Trophoblast cell (in vitro differentiated cells and primary cell): ENCODE measurements around the gene HTR6.
A peak's percentile ranks its signal among the peaks of the same experiment; 100 is the strongest.

Source experiments
- DNase-seq, 2 donors: peaks; one replicate each; pipeline ENCODE4 v3.0.0-alpha.2; 2016
- H2AFZ ChIP-seq: 2 replicates; pipeline ENCODE4 v1.6.1; 2013; ENCODE audit warnings: low read length, moderate library complexity, mild to moderate bottlenecking; ENCODE audit not compliant: insufficient read depth, poor library complexity
- H2AK5ac ChIP-seq: 2 replicates; pipeline ENCODE4 v1.6.1; 2013; ENCODE audit warnings: mild to moderate bottlenecking, low read length
- H2BK120ac ChIP-seq: 2 replicates; pipeline ENCODE4 v1.6.1; 2013; ENCODE audit warnings: low read length, mild to moderate bottlenecking, moderate library complexity; ENCODE audit not compliant: insufficient read depth, poor library complexity
- H2BK12ac ChIP-seq: 2 replicates; pipeline ENCODE4 v1.6.1; 2013; ENCODE audit warnings: mild to moderate bottlenecking, low read length, moderate library complexity
- H2BK5ac ChIP-seq: 2 replicates; pipeline ENCODE4 v1.6.1; 2013; ENCODE audit warnings: low read length, low read depth, moderate library complexity, mild to moderate bottlenecking; ENCODE audit not compliant: poor library complexity
- H3K14ac ChIP-seq: 2 replicates; pipeline ENCODE4 v1.6.1; 2013; ENCODE audit warnings: mild to moderate bottlenecking, low read length
- H3K18ac ChIP-seq: 2 replicates; pipeline ENCODE4 v1.6.1; 2013; ENCODE audit warnings: mild to moderate bottlenecking, low read length
- H3K23ac ChIP-seq: 2 replicates; pipeline ENCODE4 v1.6.1; 2013; ENCODE audit warnings: low read length
- H3K27ac ChIP-seq: 2 replicates; pipeline ENCODE4 v1.5.1; 2013; ENCODE audit warnings: low read depth, mild to moderate bottlenecking, inconsistent platforms, low read length, moderate library complexity
- H3K27me3 ChIP-seq: 2 replicates; pipeline ENCODE4 v1.6.1; 2013; ENCODE audit warnings: inconsistent platforms, mild to moderate bottlenecking, low read length, moderate library complexity; ENCODE audit not compliant: insufficient read depth
- H3K36me3 ChIP-seq, 2 experiments: 1 replicate in 1 of 2; 2 replicates in 1 of 2; pipeline ENCODE4 v1.6.1; 2013; ENCODE audit warnings: low read length in 2 of 2, mild to moderate bottlenecking in 2 of 2, moderate library complexity in 1 of 2; ENCODE audit not compliant: insufficient read depth in 2 of 2, control insufficient read depth in 1 of 2
- H3K4ac ChIP-seq: 2 replicates; pipeline ENCODE4 v1.6.1; 2013; ENCODE audit warnings: low read depth, mild to moderate bottlenecking, low read length, moderate library complexity
- H3K4me1 ChIP-seq, 2 experiments: 1 replicate in 1 of 2; 2 replicates in 1 of 2; pipeline ENCODE4 v1.6.1; 2013; ENCODE audit warnings: low read length in 2 of 2, mild to moderate bottlenecking in 2 of 2, moderate library complexity in 1 of 2; ENCODE audit not compliant: insufficient read depth in 2 of 2, control insufficient read depth in 1 of 2
- H3K4me2 ChIP-seq: 2 replicates; pipeline ENCODE4 v1.6.1; 2013; ENCODE audit warnings: inconsistent platforms, mild to moderate bottlenecking, low read length, moderate library complexity
- H3K4me3 ChIP-seq: 2 replicates; pipeline ENCODE4 v1.5.1; 2013; ENCODE audit warnings: mild to moderate bottlenecking, low read depth, low read length, inconsistent platforms
- H3K79me1 ChIP-seq: one replicate; pipeline ENCODE4 v1.6.1; 2013; ENCODE audit warnings: low read length
- H3K79me2 ChIP-seq: 2 replicates; pipeline ENCODE4 v1.6.1; 2013; ENCODE audit warnings: low read length, mild to moderate bottlenecking; ENCODE audit not compliant: control insufficient read depth, insufficient read depth, poor library complexity
- H3K9ac ChIP-seq: 2 replicates; pipeline ENCODE4 v1.6.1; 2013; ENCODE audit warnings: mild to moderate bottlenecking, low read length
- H3K9me3 ChIP-seq: 2 replicates; pipeline ENCODE4 v1.6.1; 2013; ENCODE audit warnings: low read depth, mild to moderate bottlenecking, control low read depth, inconsistent platforms, low read length; ENCODE audit not compliant: insufficient read depth
- H4K12ac ChIP-seq: 2 replicates; pipeline ENCODE4 v1.6.1; 2013; ENCODE audit warnings: low read depth, mild to moderate bottlenecking, low read length, moderate library complexity
- H4K8ac ChIP-seq: 2 replicates; pipeline ENCODE4 v1.6.1; 2013; ENCODE audit warnings: low read depth, mild to moderate bottlenecking, low read length, moderate library complexity
- H4K91ac ChIP-seq: one replicate; pipeline ENCODE4 v1.6.1; 2013; ENCODE audit warnings: low read depth, mild to moderate bottlenecking, low read length, moderate library complexity
- WGBS: extraction: QIAGEN DNeasy Blood & Tissue Kit; methylation state at CpG from one replicate; pipeline ENCODE4 v1.1.7; 2013; ENCODE audit warnings: missing lambda C conversion rate; ENCODE audit not compliant: insufficient read length, insufficient coverage; ENCODE audit errors: extremely low coverage; 5-methylcytosine and 5-hydroxymethylcytosine counted together

Gene HTR6

DNA sequence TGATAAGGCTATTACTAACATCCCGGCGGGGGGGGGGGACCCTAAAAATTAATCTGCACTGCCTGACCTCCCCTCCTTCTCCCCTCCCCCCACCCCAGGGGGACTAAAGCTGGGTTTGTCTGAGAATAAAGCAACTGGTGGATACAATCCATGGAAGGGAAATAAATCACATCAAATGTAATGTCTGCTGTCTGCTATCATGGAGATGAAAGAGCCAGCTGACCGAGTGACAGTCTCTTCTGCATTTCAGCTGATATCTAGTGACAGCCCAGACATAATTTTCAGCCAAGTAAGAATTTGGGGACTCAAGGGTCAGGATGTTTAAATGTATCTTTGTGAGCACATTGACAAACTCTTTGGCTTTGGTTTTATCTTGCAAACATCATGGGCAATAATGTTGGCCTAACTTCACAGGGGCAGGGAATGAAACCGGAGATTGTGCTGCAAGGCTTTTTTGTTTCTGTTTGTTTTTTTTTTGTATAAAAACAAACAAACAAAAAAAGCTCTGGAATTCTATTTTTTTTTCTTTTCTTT lies 44.7 kb downstream of the HTR6 start:
- Histone ChIP-seq H3K4ac (no peak overlapping the region), H4K91ac (no peak overlapping the region), H3K9ac (no peak overlapping the region), H3K79me1 (no peaks in the 10 kb centered on the region), H3K27me3 (no peaks in the 10 kb centered on the region), H2AK5ac (no peak overlapping the region), H3K4me2 (no peak overlapping the region), H3K14ac (no peak overlapping the region), H3K4me3 (no peak overlapping the region), H4K12ac (no peak overlapping the region), H2BK5ac (no peak overlapping the region), H3K9me3 (no peaks in the 10 kb centered on the region), H3K23ac (no peak overlapping the region), H3K36me3 (no peaks in the 10 kb centered on the region), H2AFZ (no peak overlapping the region), H3K18ac (no peak overlapping the region), H3K4me1 (peaks cover under 1 to 1% of the 10 kb centered on the region in 2 experiments), H2BK120ac (no peak overlapping the region), H4K8ac (no peak overlapping the region), H3K27ac (no peak overlapping the region), H3K79me2 (no peaks in the 10 kb centered on the region), H2BK12ac (no peak overlapping the region)
- DNase-seq = no peak
- WGBS = no CpG with 5 or more reads among the region's 4 CpGs

- no CpG with 5 or more reads among the region's 12 CpGs for WGBS
- Histone ChIP-seq H3K4me3 (no peak overlapping the region), H2BK12ac (no peak overlapping the region)
Measured at GRCh38 chr1:19710825-19711611, 46.3 kb downstream of the HTR6 start.

DNA sequence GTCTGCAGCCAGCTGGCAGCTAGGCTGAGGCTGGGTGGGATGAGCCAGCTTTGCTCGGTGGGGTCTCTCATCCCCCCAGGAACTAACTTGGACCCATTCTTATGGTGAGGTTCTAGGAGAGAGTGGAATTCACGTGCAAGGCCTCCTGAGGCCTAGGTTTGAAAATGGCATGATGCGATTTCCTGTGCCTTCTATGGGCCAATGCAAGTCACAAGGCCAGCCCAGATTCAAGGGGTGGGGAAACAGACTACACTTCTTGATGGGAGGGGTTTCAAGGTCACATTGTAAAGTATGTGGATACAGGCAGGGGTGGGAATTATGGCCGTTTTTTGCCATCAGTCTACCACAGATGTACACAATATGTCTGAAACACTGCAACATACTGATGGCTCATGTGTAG lies 48.3 kb downstream of the HTR6 start:
- no peak overlapping the region for H3K4ac ChIP-seq
- H3K27ac ChIP-seq = no peak overlapping the region
- no peak overlapping the region for H3K4me2 ChIP-seq
- H3K36me3 ChIP-seq = no peaks in the 10 kb centered on the region
- no peaks in the 10 kb centered on the region for H3K79me1 ChIP-seq
- no peak overlapping the region for H4K8ac ChIP-seq
- no peak overlapping the region for H2BK12ac ChIP-seq
- no CpG with 5 or more reads among the region's 4 CpGs for WGBS
- no peaks in the 10 kb centered on the region for H3K4me1 ChIP-seq
- H3K9ac ChIP-seq = no peak overlapping the region
- H2BK120ac ChIP-seq = no peak overlapping the region
- H3K27me3 ChIP-seq = no peaks in the 10 kb centered on the region
- no peak overlapping the region for H4K91ac ChIP-seq
- no peak overlapping the region for H2BK5ac ChIP-seq
- H2AK5ac ChIP-seq = no peak overlapping the region
- H3K79me2 ChIP-seq = no peaks in the 10 kb centered on the region
- no peak overlapping the region for H3K23ac ChIP-seq
- no peak for DNase-seq
- H3K14ac ChIP-seq = no peak overlapping the region
- H3K9me3 ChIP-seq = no peaks in the 10 kb centered on the region
- H3K4me3 ChIP-seq = no peak overlapping the region
- H3K18ac ChIP-seq = no peak overlapping the region
- H2AFZ ChIP-seq = no peak overlapping the region
- H4K12ac ChIP-seq = no peak overlapping the region

More at GRCh38 chr1:19710825-19711611, 46.3 kb downstream of the HTR6 start:
- H3K4me1 ChIP-seq = no peaks in the 10 kb centered on the region
- no peak overlapping the region for H4K8ac ChIP-seq
- H3K27ac ChIP-seq = no peak overlapping the region
- no peak overlapping the region for H4K91ac ChIP-seq
- H3K9me3 ChIP-seq = no peaks in the 10 kb centered on the region
- H3K18ac ChIP-seq = no peak overlapping the region
- no peaks in the 10 kb centered on the region for H3K36me3 ChIP-seq
- no peak overlapping the region for H3K4me2 ChIP-seq
- no peaks in the 10 kb centered on the region for H3K79me2 ChIP-seq
- no peaks in the 10 kb centered on the region for H3K27me3 ChIP-seq
- DNase-seq = no peak
- H2AK5ac ChIP-seq = no peak overlapping the region
- H2BK5ac ChIP-seq = no peak overlapping the region
- no peak overlapping the region for H2BK120ac ChIP-seq
- H3K9ac ChIP-seq = no peak overlapping the region
- no peaks in the 10 kb centered on the region for H3K79me1 ChIP-seq
- H3K23ac ChIP-seq = no peak overlapping the region
- H3K4ac ChIP-seq = no peak overlapping the region
- no peak overlapping the region for H4K12ac ChIP-seq
- no peak overlapping the region for H2AFZ ChIP-seq
- H3K14ac ChIP-seq = no peak overlapping the region

GRCh38 chr1:19715334-19716203 lies 50.9 kb downstream of the HTR6 start:
- Histone ChIP-seq H3K27ac (no peak overlapping the region), H3K9ac (no peak overlapping the region), H2BK5ac (no peak overlapping the region), H3K4me1 (no peaks in the 10 kb centered on the region), H4K91ac (no peak overlapping the region), H3K4ac (no peak overlapping the region), H3K79me1 (no peaks in the 10 kb centered on the region), H3K27me3 (no peaks in the 10 kb centered on the region), H3K4me3 (no peak overlapping the region), H2BK120ac (no peak overlapping the region), H2BK12ac (no peak overlapping the region), H3K23ac (no peak overlapping the region), H4K8ac (no peak overlapping the region), H2AK5ac (no peak overlapping the region), H3K18ac (no peak overlapping the region), H3K36me3 (no peaks in the 10 kb centered on the region), H3K14ac (no peak overlapping the region), H3K9me3 (no peaks in the 10 kb centered on the region), H3K79me2 (no peaks in the 10 kb centered on the region), H4K12ac (no peak overlapping the region), H3K4me2 (no peak overlapping the region), H2AFZ (no peak overlapping the region)
- DNase-seq = peak; percentile 94 to 98
- no CpG with 5 or more reads among the region's 12 CpGs for WGBS
